HepG2 (cell line): ENCODE measurements around the gene CRYAA. TPM values are rescaled to one million over a fixed set of nuclear protein-coding genes. Genes with fewer than 3 reads are reported as not detected.

Experiments used
- CC2D1A ChIP-seq: sonication (generic); formaldehyde crosslinking; IDR thresholded peaks from 2 replicates; pipeline ENCODE4 v1.8.1; 2023; ENCODE audit warnings: mild to moderate bottlenecking, missing genetic modification reagents
- CENPX ChIP-seq: sonication (generic); formaldehyde crosslinking; IDR thresholded peaks from 2 replicates; pipeline ENCODE4 v1.9.0; 2021; ENCODE audit warnings: mild to moderate bottlenecking, missing genetic modification reagents, moderate library complexity
- FOXP1 ChIP-seq, 2 experiments: fragments of 450-650 bp in 1 of 2; IDR thresholded peaks; 2 replicates each; pipeline ENCODE4 v1.6.1; 2017 to 2018; ENCODE audit warnings: antibody characterized with exemption in 1 of 2
- HDAC2 ChIP-seq: sonication (generic); formaldehyde crosslinking; IDR thresholded peaks from 2 replicates; pipeline ENCODE4 v1.4.0; 2020; ENCODE audit warnings: missing genetic modification reagents
- KAT8 ChIP-seq: IDR thresholded peaks from 2 replicates; pipeline ENCODE4 v1.6.1; 2016; ENCODE audit warnings: missing genetic modification reagents, missing compliant biosample characterization
- KLF15 ChIP-seq: sonication (generic); formaldehyde crosslinking; IDR thresholded peaks from 2 replicates; pipeline ENCODE4 v1.8.1; 2023; ENCODE audit warnings: borderline replicate concordance, mild to moderate bottlenecking, inconsistent platforms, missing genetic modification reagents, mixed read lengths
- KLF9 ChIP-seq: IDR thresholded peaks from 2 replicates; pipeline ENCODE4 v1.6.1; 2016; ENCODE audit warnings: low read depth
- NR2F6 ChIP-seq, 2 experiments: IDR thresholded peaks; 2 replicates each; pipeline ENCODE4 v1.6.1; 2016; ENCODE audit warnings: antibody characterized with exemption in 1 of 2, mild to moderate bottlenecking in 1 of 2
- PHF5A ChIP-seq: IDR thresholded peaks from one replicate; pipeline ENCODE4 v1.6.1; 2018; ENCODE audit warnings: low read depth, missing genetic modification reagents; ENCODE audit not compliant: unreplicated experiment
- RBM22 ChIP-seq: fragments of 200-400 bp; formaldehyde crosslinking; optimal IDR thresholded peaks from 2 replicates; pipeline ENCODE3; 2017; ENCODE audit warnings: mild to moderate bottlenecking, low read length, moderate library complexity
- SALL1 ChIP-seq: sonication (generic); formaldehyde crosslinking; IDR thresholded peaks from 2 replicates; pipeline ENCODE4 v1.8.0; 2022; ENCODE audit warnings: mild to moderate bottlenecking, missing genetic modification reagents
- SRY ChIP-seq: sonication (generic); formaldehyde crosslinking; IDR thresholded peaks from 2 replicates; pipeline ENCODE4 v1.8.0; 2022; ENCODE audit warnings: mild to moderate bottlenecking, missing genetic modification reagents
- ZKSCAN5 ChIP-seq: sonication (generic); formaldehyde crosslinking; IDR thresholded peaks from 2 replicates; pipeline ENCODE4 v1.5.1; 2020; ENCODE audit warnings: mild to moderate bottlenecking, missing genetic modification reagents
- ZNF296 ChIP-seq: sonication (generic); formaldehyde crosslinking; conservative IDR thresholded peaks from 2 replicates; pipeline ENCODE4 v1.5.0; 2020; ENCODE audit warnings: mild to moderate bottlenecking, missing genetic modification reagents
- ZNF335 ChIP-seq: sonication (generic); formaldehyde crosslinking; IDR thresholded peaks from 2 replicates; pipeline ENCODE4 v1.4.0; 2020; ENCODE audit warnings: missing genetic modification reagents
- ZNF431 ChIP-seq: sonication (generic); formaldehyde crosslinking; IDR thresholded peaks from 2 replicates; pipeline ENCODE4 v1.9.0; 2022; ENCODE audit warnings: missing genetic modification reagents, low read depth, mild to moderate bottlenecking, borderline replicate concordance
- ZNF777 ChIP-seq: sonication (generic); formaldehyde crosslinking; IDR thresholded peaks from 2 replicates; pipeline ENCODE4 v1.4.0; 2020; ENCODE audit warnings: missing genetic modification reagents
- ZNF878 ChIP-seq: sonication (generic); formaldehyde crosslinking; IDR thresholded peaks from 2 replicates; pipeline ENCODE4 v1.8.1; 2023; ENCODE audit warnings: mild to moderate bottlenecking, missing genetic modification reagents, moderate library complexity
- polyA plus RNA-seq, 8 experiments: library from polyadenylated mRNA; depleted of rRNA in 3 of 8; stranded (reverse) in 7 of 8; unstranded in 1 of 8; fragments of >200 nt; fragmentation: Illumina TruSeq in 4 of 8; extraction: Trizol in 4 of 8; gene quantifications; 2 replicates each; pipeline versions ENCODE4 v1.2.1 to v1.2.3, GENCODE V29; 2011 to 2016; ENCODE audit warnings: low read depth in 4 of 8, missing spikeins in 1 of 8, mixed read lengths in 1 of 8; ENCODE audit not compliant: insufficient read depth in 1 of 8
- total RNA-seq, 5 experiments: library from RNA; depleted of rRNA; stranded (reverse); fragments of >200 nt; fragmentation: Illumina TruSeq; extraction: Trizol; gene quantifications; 2 replicates each; pipeline ENCODE4 v1.2.3, GENCODE V29; 2016; ENCODE audit warnings: low read depth in 1 of 5
- TF ChIP-seq, protein P1 (sequence below): sonication (generic); formaldehyde crosslinking; IDR thresholded peaks from 2 replicates; pipeline ENCODE4 v1.5.1; 2020; ENCODE audit warnings: missing genetic modification reagents, mild to moderate bottlenecking, borderline replicate concordance
- TF ChIP-seq, protein P2 (sequence below): sonication (generic); formaldehyde crosslinking; IDR thresholded peaks from 2 replicates; pipeline ENCODE4 v1.8.0; 2022; ENCODE audit warnings: mild to moderate bottlenecking, missing genetic modification reagents, borderline replicate concordance
- TF ChIP-seq, protein P3 (sequence below): sonication (generic); formaldehyde crosslinking; IDR thresholded peaks from 2 replicates; pipeline ENCODE4 v1.4.0; 2020; ENCODE audit warnings: missing genetic modification reagents
- TF ChIP-seq, protein P4 (sequence below): sonication (generic); formaldehyde crosslinking; IDR thresholded peaks from 2 replicates; pipeline ENCODE4 v1.4.0; 2020; ENCODE audit warnings: missing genetic modification reagents, mild to moderate bottlenecking, borderline replicate concordance

The CRYAA gene
- total and polyA plus RNA-seq, 2 of the 13 experiments (the other 11 are each of a cell fraction or from before 2014, with no cell fraction given), result 5.6 to 8.6 TPM

DNA sequence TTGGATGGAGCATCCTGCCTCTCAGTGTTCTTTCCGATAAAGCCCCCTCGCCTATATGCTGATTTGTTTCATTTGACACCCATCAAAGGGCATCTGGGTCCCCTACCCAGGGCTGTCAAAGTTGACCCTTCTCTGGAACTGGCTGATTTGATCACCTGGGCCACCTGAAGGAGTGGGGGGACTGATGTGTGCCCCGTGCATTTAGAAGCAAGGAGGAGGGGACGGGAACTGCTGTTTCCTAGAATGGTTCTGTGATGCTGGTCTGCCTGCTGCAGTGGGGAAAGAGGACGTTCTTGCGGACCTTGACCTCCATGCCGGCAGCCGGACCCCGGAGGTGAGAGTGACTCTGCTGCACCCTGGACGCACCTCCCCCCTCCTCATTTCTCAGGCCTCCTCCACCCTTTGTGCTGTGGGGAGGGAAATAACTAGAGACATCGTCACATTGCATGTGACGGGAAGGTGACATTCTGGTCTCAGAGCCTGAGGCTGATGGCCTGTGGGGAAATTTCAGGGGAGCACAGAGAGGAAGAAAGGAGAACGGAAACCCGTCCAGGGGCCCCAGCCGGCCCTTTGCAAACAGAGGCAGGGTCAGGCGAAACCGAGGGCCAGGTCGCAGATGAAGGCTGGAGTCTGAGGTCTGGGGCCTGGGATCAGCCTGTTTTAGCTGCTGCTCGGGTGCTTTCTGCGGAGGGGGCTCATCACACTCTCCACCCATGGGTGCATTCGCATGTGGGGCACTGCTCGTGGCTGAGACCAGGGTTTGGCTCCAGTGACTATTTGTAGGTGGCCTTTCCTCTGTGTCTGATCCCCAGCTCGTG is 25.7 kb downstream of the CRYAA start (continued):
- TF ChIP-seq, protein P1, sequence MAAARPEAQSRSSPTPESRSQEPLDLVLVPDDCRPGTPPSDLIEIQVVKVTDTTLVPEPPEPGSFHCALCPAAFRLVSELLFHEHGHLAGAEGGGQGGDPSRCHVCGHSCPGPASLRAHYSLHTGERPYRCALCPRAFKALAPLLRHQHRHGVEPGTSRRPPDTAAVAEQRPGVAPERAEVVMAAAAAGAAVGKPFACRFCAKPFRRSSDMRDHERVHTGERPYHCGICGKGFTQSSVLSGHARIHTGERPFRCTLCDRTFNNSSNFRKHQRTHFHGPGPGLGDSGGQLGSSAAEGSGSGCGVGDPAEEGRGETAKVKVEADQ (CRISPR knock-in tag), result no peak
- no peak for TF ChIP-seq CC2D1A
- no peak for TF ChIP-seq KLF9 (CRISPR knock-in tag)
- no peak for TF ChIP-seq ZNF296 (CRISPR knock-in tag)
- TF ChIP-seq RBM22, result no peak
- TF ChIP-seq, protein P2, sequence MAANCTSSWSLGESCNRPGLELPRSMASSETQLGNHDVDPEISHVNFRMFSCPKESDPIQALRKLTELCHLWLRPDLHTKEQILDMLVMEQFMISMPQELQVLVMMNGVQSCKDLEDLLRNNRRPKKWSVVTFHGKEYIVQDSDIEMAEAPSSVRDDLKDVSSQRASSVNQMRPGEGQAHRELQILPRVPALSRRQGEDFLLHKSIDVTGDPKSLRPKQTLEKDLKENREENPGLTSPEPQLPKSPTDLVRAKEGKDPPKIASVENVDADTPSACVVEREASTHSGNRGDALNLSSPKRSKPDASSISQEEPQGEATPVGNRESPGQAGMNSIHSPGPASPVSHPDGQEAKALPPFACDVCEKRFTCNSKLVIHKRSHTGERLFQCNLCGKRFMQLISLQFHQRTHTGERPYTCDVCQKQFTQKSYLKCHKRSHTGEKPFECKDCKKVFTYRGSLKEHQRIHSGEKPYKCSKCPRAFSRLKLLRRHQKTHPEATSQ (CRISPR knock-in tag), result 0 out of 2 replicates have a peak, but pooled peaks have one; percentile 50
- TF ChIP-seq HDAC2 (CRISPR knock-in tag), result peak; percentile 59; the same call in 1 of the 2 replicates
- TF ChIP-seq ZNF878 (CRISPR knock-in tag), result no peak
- TF ChIP-seq, protein P3, sequence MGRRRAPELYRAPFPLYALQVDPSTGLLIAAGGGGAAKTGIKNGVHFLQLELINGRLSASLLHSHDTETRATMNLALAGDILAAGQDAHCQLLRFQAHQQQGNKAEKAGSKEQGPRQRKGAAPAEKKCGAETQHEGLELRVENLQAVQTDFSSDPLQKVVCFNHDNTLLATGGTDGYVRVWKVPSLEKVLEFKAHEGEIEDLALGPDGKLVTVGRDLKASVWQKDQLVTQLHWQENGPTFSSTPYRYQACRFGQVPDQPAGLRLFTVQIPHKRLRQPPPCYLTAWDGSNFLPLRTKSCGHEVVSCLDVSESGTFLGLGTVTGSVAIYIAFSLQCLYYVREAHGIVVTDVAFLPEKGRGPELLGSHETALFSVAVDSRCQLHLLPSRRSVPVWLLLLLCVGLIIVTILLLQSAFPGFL (CRISPR knock-in tag), result no peak
- TF ChIP-seq NR2F6 (IDR thresholded peaks at IDR 0.05), result peak; percentile 50
- TF ChIP-seq NR2F6 (CRISPR knock-in tag; IDR thresholded peaks at IDR 0.05), result peak; percentile 78
- TF ChIP-seq, protein P4, sequence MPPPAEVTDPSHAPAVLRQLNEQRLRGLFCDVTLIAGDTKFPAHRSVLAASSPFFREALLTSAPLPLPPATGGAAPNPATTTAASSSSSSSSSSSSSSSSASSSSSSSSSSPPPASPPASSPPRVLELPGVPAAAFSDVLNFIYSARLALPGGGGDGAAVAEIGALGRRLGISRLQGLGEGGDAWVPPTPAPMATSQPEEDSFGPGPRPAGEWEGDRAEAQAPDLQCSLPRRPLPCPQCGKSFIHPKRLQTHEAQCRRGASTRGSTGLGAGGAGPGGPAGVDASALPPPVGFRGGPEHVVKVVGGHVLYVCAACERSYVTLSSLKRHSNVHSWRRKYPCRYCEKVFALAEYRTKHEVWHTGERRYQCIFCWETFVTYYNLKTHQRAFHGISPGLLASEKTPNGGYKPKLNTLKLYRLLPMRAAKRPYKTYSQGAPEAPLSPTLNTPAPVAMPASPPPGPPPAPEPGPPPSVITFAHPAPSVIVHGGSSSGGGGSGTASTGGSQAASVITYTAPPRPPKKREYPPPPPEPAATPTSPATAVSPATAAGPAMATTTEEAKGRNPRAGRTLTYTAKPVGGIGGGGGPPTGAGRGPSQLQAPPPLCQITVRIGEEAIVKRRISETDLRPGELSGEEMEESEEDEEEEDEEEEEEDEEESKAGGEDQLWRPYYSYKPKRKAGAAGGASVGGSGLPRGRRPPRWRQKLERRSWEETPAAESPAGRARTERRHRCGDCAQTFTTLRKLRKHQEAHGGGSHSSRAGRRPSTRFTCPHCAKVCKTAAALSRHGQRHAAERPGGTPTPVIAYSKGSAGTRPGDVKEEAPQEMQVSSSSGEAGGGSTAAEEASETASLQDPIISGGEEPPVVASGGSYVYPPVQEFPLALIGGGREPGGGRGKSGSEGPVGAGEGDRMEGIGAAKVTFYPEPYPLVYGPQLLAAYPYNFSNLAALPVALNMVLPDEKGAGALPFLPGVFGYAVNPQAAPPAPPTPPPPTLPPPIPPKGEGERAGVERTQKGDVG (CRISPR knock-in tag), result peak; percentile 54; the same call in 1 of the 2 replicates
- TF ChIP-seq ZKSCAN5 (CRISPR knock-in tag), result peak; percentile 84; the same call in 1 of the 2 replicates
- peak; percentile 37 for TF ChIP-seq KAT8 (CRISPR knock-in tag)
- no peak for TF ChIP-seq CENPX (CRISPR knock-in tag)
- no peak for TF ChIP-seq ZNF335 (CRISPR knock-in tag)
- TF ChIP-seq PHF5A (CRISPR knock-in tag), result no peak
- TF ChIP-seq ZNF777 (CRISPR knock-in tag), result no peak
- peak; percentile 58 for TF ChIP-seq SALL1 (CRISPR knock-in tag)
- TF ChIP-seq KLF15 (CRISPR knock-in tag), result no peak
- TF ChIP-seq SRY, result no peak
- TF ChIP-seq ZNF431, result peak; percentile 46; the same call in 1 of the 2 replicates
- TF ChIP-seq FOXP1 (IDR thresholded peaks at IDR 0.05), result no peak
- TF ChIP-seq FOXP1 (CRISPR knock-in tag; IDR thresholded peaks at IDR 0.05), result 0 out of 2 replicates have a peak, but pooled peaks have one; percentile 18
